Measurements from ENCODE around the gene KRTAP10-12. TPM values are rescaled to one million over a fixed set of nuclear protein-coding genes. Genes with fewer than 3 reads are reported as not detected.
"Not testable (repeated sequence)": the region's sequence is repeated elsewhere in the genome, so short reads cannot be mapped to it uniquely, and the experiment has no call there.

The KRTAP10-12 gene
- total RNA-seq, 1 experiment from 2014 or later, result not detected

GRCh38 chr21:44657635-44658540 lies 39.1 kb upstream of the KRTAP10-12 start, which contains the start of gene KRTAP12-3:
KRTAP12-3 (plus strand) TSS chr21:44657932; CDS start chr21:44657980, 48 bp downstream.
- TF ChIP-seq CTCF (IDR thresholded peaks at IDR 0.05; ENCODE audit: unreplicated experiment), result no peak
- Mint-ChIP-seq H3K4me1 (ENCODE audit: insufficient read depth, unreplicated experiment) (no peaks in the 10 kb centered on the region), H3K27ac (ENCODE audit: low read depth, unreplicated experiment) (no peak within 1 kb of the TSS), H3K36me3 (ENCODE audit: insufficient read depth, unreplicated experiment) (no peaks in the 10 kb centered on the region), H3K9me3 (ENCODE audit: unreplicated experiment) (no peaks in the 10 kb centered on the region), H3K4me3 (ENCODE audit: unreplicated experiment) (no peak within 1 kb of the TSS), H3K27me3 (ENCODE audit: insufficient read depth, unreplicated experiment) (peaks cover 80% of the 10 kb centered on the region)
- no peak for DNase-seq (ENCODE audit: unreplicated experiment)
- no TSS peak for BruUV-seq (replicated peaks)
- POLR2A ChIA-PET, result no interaction called here
- intact Hi-C loops (cut with micrococcal nuclease), result no loop called here
- CTCF ChIA-PET, result interaction anchor here (0.7 kb wide), 2 partner anchors 85 to 147 kb away, joined by 3 read pairs; no protein-coding TSS in a partner anchor

DNA sequence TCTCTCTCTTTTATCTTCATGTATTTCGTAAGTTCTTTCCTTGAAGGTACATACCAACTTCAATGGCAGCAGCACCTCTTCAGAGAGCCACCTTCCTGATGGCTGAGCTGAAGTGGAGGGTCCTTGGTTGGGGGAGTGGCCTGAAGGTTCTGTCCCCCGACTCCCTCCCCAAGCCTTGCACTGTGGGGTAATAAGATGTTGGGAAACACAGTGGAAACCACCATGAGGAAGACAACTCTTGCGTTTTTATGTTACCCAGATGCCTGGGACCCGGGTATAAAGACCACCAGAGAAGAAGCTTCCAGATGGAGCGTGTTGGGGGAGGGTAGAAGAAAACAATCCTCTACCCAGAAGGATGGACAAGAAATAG lies 38.4 kb upstream of the KRTAP10-12 start:
- ChIA-PET CTCF (interaction anchor here (0.7 kb wide), 2 partner anchors 84 to 148 kb away, joined by 3 read pairs; no protein-coding TSS in a partner anchor), POLR2A (no interaction called here)
- no peak overlapping the region for H3K4me3 Mint-ChIP-seq (ENCODE audit: unreplicated experiment)
- no peak overlapping the region for H3K27ac Mint-ChIP-seq (ENCODE audit: low read depth, unreplicated experiment)
- H3K9me3 Mint-ChIP-seq (ENCODE audit: unreplicated experiment), result no peaks in the 10 kb centered on the region
- BruUV-seq (replicated peaks), result no TSS peak
- DNase-seq (ENCODE audit: unreplicated experiment), result no peak
- no peaks in the 10 kb centered on the region for H3K36me3 Mint-ChIP-seq (ENCODE audit: insufficient read depth, unreplicated experiment)
- no peaks in the 10 kb centered on the region for H3K4me1 Mint-ChIP-seq (ENCODE audit: insufficient read depth, unreplicated experiment)
- peaks cover 78% of the 10 kb centered on the region for H3K27me3 Mint-ChIP-seq (ENCODE audit: insufficient read depth, unreplicated experiment)
- no peak for TF ChIP-seq CTCF (IDR thresholded peaks at IDR 0.05; ENCODE audit: unreplicated experiment)
- intact Hi-C loops (cut with micrococcal nuclease), result no loop called here

DNA sequence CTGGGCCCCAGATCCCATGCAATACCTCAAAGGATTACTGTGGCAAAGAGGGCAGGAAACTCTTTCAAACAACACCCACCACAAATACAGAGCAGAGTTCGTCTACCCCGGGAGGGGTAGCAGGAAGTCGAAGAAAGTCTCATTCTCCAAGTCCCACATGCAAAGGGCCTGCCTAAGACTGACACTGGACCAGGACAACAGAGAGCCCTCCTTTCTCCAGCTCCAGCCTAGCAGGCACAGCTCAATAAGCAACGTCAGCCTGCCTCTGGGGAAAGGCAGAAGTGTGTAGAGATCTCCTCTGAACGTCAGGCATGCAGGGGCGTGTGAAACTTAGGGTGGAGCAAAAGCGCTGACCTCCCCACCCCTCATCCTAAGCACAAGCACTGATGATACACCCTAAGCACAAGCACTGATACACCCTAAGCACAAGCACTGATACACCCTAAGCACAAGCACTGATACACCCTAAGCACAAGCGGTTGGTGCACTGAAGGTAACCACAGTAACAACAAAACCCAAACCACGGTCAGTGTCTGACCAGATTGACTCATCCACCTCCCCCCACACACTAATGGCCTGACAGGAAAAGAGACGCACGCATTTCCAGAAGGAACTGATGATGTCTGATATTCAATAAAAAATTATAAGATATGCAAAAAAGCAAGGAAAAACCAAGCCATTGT lies 37.9 kb upstream of the KRTAP10-12 start:
- no TSS peak for BruUV-seq (replicated peaks)
- H3K27ac Mint-ChIP-seq (ENCODE audit: low read depth, unreplicated experiment), result no peak overlapping the region
- H3K9me3 Mint-ChIP-seq (ENCODE audit: unreplicated experiment), result no peaks in the 10 kb centered on the region
- DNase-seq (ENCODE audit: unreplicated experiment), result no peak
- H3K36me3 Mint-ChIP-seq (ENCODE audit: insufficient read depth, unreplicated experiment), result no peaks in the 10 kb centered on the region
- no peak overlapping the region for H3K4me3 Mint-ChIP-seq (ENCODE audit: unreplicated experiment)
- no peaks in the 10 kb centered on the region for H3K4me1 Mint-ChIP-seq (ENCODE audit: insufficient read depth, unreplicated experiment)
- ChIA-PET POLR2A (no interaction called here), CTCF (interaction anchor here (0.7 kb wide), 1 partner anchor 149 kb away, joined by 3 read pairs; no protein-coding TSS in a partner anchor)
- peaks cover 73% of the 10 kb centered on the region for H3K27me3 Mint-ChIP-seq (ENCODE audit: insufficient read depth, unreplicated experiment)
- no peak for TF ChIP-seq CTCF (IDR thresholded peaks at IDR 0.05; ENCODE audit: unreplicated experiment)
- intact Hi-C loops (cut with micrococcal nuclease), result no loop called here

- H3K27ac Mint-ChIP-seq (ENCODE audit: low read depth, unreplicated experiment); BruUV-seq (replicated peaks); H3K4me1 Mint-ChIP-seq (ENCODE audit: insufficient read depth, unreplicated experiment); intact Hi-C loops (cut with micrococcal nuclease); DNase-seq (ENCODE audit: unreplicated experiment); H3K36me3 Mint-ChIP-seq (ENCODE audit: insufficient read depth, unreplicated experiment); CTCF ChIA-PET; H3K9me3 Mint-ChIP-seq (ENCODE audit: unreplicated experiment); POLR2A ChIA-PET; H3K4me3 Mint-ChIP-seq (ENCODE audit: unreplicated experiment): not testable (repeated sequence)
- H3K27me3 Mint-ChIP-seq (ENCODE audit: insufficient read depth, unreplicated experiment), result peaks cover 60% of the 10 kb centered on the region
Measured at GRCh38 chr21:44661567-44661966, 35.4 kb upstream of the KRTAP10-12 start.

Data from MCF 10A (cell line).